ENCODE data around the gene ZNF195.

GRCh38 chr11:3356858-3357257 is 22.1 kb downstream of the ZNF195 start:
- no peak for TF ChIP-seq CTCF (IDR thresholded peaks at IDR 0.05; ENCODE audit: low read depth, low read length, poor library complexity, severe bottlenecking)
- no peak for TF ChIP-seq EZH2phosphoT487 (IDR thresholded peaks at IDR 0.05; ENCODE audit: borderline replicate concordance, low read length)

Data from DOHH2 (cell line).